Activated CD4-positive, CD25-positive, alpha-beta regulatory T cell (primary cell): Measurements from ENCODE around the gene TSC2.
"Not testable (repeated sequence)": the region's sequence is repeated elsewhere in the genome, so short reads cannot be mapped to it uniquely, and the experiment has no call there.

Source experiments
- DNase-seq, 4 experiments: peaks; one replicate each; lab custom pipeline; 2025; lab: John Stamatoyannopoulos, UW

Gene TSC2

GRCh38 chr16:2031081-2031577 lies 16.7 kb upstream of the TSC2 start:
- no peak for DNase-seq

DNA sequence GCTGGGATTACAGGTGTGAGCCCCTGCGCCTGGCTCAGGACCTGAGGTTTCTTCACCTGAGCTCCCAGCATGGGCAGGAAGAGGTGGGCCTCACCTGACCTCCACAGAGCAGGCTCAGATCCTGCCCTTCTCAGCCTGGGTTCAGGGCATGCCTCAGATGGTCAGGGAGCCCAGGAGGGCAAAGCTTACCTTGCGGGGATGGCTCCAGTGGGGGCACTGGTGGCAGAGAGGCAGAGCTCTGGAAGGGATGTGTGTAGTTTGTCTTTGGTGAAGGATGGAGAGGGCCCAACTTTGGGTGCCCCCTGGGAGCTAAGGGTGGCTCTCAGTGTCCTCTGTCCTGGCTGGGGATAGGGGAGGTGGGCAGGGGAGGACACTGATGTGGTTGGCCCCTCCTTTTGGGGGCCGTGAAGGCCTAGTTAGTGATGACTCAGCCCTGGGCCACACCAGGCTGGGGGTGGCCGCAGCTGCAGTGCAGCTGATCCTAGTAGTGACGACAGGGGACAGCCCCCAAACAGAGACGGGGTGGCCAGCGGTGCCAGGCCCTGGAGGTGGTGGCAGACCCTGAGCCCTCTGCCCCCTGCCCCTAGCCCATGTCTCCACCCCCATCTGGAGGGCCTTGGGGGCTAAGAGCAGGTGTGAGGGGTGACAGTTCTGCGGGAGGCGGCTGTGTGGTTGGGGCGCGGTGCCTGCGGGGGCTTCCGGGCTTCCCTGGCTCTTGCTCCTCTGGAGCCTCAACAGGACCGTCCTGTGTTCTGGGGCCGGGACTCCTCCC lies 15.3 kb upstream of the TSC2 start:
- no peak for DNase-seq

GRCh38 chr16:2033057-2033908 lies 14.5 kb upstream of the TSC2 start:
- no peak for DNase-seq

- not testable (repeated sequence) for DNase-seq
These were observed 13.7 kb upstream of the TSC2 start for GRCh38 chr16:2033909-2034695.

DNA sequence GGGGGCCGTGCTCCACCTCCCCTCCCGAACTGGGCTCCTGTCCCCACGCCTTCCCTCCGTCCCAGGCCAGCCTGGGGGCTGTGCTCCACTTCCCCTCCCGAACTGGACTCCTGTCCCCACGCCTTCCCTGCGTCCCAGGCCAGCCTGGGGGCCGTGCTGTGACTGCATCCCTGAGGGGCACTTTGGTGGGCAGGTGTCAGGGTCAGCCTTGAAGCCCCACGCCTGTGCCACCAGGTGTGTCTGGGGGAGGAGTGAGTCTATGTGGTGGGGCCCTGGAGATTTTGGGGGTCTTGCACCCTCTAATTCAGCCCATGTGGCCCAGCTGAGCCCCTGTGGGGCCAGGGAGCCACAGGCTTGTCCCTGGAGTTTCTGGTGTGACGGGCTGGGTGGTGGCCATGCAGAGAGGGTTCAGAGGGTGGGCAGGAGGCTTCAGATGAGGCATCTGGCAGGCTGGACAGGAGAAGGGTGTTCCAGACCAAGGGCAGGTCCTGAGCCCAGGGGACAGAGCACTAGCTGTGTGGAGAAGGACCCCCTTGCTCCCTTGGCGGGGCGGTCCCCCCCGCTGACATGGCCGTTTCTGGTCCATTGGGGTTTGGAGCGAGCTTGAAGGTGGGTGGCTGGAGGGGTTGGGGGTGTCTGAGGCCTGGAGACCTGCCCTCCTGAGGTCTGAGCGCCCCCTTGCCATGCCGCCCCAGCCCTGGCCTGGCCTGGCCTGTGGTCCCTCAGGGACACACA lies 12.9 kb upstream of the TSC2 start:
- DNase-seq, result no peak

- no peak for DNase-seq
These were observed 12.2 kb upstream of the TSC2 start for GRCh38 chr16:2035431-2036199.

- no peak for DNase-seq
These were observed 11.4 kb upstream of the TSC2 start for GRCh38 chr16:2036200-2036966.

- no peak for DNase-seq
These were observed 10.7 kb upstream of the TSC2 start for GRCh38 chr16:2037115-2037514.

DNA sequence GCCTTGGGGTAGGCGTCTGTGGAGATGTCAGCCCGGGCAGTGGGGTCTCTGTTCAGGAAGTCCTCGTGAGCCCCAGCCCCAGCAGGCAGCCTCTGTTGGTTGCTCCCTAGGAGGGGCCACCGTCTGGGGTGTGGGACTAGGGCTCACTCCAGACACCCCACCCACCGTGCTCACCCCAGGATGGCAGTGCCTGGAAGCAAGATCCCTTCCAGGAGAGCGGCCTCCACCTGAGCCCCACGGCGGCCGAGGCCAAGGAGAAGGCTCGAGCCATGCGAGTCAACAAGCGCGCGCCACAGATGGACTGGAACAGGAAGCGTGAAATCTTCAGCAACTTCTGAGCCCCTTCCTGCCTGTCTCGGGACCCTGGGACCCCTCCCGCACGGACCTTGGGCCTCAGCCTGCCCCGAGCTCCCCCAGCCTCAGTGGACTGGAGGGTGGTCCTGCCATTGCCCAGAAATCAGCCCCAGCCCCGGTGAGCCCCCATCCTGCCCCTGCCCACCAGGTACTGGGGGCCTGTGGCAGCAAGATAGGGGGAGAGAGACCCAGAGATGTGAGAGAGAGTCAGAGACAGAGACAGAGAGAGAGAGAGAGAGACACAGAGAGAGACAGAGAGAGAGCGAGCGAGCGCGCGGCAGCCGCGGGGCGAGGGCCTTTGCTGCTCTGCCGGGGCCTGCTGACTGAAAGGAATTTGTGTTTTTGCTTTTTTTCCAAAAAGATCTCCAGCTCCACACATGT lies 10.0 kb upstream of the TSC2 start:
- DNase-seq, result no peak

DNA sequence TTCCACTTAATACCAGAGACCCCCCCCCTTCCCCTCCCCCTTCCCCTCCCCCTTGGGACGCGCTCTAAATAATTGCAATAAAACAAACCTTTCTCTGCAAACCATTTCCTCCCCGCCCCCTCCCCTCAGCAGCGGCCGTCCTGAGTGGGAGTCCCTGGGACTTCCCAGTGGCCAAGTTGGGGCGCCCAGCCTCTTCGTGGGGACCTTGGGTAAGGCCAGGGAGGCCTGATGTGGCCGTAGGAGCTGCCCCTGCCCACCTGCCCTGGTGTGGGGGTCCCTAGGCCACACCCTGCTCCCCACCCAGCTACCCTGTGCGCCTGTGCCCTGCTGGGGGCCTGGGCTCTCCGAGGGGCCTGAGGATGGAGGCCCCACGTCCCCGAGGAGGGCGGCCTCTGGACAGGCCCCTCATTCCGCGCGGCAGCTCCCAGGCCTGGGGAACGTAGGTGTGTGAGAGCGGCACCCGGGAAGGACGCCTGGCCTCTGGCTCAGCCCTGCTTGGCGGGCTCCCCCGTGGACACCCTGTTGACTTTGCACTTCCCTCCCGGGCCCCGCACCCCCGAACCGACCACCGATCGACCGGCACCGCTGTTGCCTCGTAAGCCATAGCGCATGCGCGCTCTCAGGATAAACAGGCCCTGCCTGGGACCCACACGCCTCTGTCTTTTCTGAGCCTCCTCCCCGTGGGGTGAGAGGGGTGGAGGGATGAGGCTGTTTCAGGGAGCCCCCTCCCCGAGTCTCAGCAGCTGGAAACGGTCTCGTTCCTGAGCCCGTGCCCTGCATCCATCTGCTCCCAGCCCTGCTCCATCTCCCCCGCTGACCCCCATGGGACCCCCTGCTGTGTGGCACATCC lies 9.2 kb upstream of the TSC2 start:
- no peak for DNase-seq

GRCh38 chr16:2039274-2040031 lies 8.3 kb upstream of the TSC2 start:
- DNase-seq, result no peak

- DNase-seq, result no peak
These were observed 7.6 kb upstream of the TSC2 start for GRCh38 chr16:2040041-2040786.

- no peak for DNase-seq
These were observed 6.8 kb upstream of the TSC2 start for GRCh38 chr16:2040787-2041522.

- DNase-seq, result no peak
These were observed 5.4 kb upstream of the TSC2 start for GRCh38 chr16:2042171-2042985.

DNA sequence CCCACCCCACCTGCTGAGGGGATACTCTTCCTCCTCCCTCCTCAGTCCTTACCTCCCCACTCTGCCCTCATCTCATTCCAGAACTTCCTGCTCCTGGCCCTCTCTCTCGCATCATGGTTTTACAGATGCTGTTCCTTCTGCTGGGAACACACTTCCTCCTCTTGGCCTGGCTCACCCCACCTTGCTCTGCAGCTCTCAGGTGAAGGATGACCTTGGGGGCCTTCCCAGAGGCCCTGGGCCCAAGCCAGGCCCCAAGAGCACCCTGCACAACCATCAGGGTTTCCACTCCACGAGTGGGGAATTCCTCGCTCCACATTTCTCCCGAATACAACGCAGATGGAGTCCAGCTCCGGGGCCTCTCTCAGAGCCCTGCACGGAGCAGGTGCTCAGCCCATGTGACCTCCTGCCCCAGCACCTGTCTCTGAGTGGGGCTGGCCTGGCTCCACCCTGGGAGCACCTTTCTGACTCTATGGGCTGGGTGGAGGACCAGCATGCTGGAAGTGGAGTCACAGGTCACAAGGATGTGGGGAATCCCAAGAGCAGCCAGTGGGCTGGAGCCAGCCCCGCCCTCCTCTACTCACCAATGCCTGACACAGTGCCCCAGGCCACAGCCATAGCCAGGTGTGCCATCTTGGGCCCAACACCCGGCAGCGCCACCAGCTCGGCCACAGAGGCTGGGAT lies 4.7 kb upstream of the TSC2 start:
- DNase-seq, result no peak
